Pancreas (tissue), 10 donors: Measurements from ENCODE around the gene FAM76A. TPM values are rescaled to one million over a fixed set of nuclear protein-coding genes. Genes with fewer than 3 reads are reported as not detected.
"Not testable (repeated sequence)": the region's sequence is repeated elsewhere in the genome, so short reads cannot be mapped to it uniquely, and the experiment has no call there.

Source experiments
- ATAC-seq, 4 donors: fragments of 200-7000 bp; cut with Tn5 transposase; one replicate each; pipeline versions ENCODE4 v1.8.0 to v1.9.1; 2020; ENCODE audit warnings: mild to moderate bottlenecking in 4 of 4, moderate library complexity in 4 of 4
- DNase-seq, 6 donors: peaks; one replicate each; pipeline ENCODE4 v3.0.0-alpha.2; 2020
- FAIRE-seq: peaks from 2 replicates; lab custom pipeline; 2012; peaks lifted over from hg19 to GRCh38; lab: Jason Lieb, UNC
- H3K27ac ChIP-seq, 4 donors: fragments of 200-600 bp; sonication (generic); 1 replicate in 3 of 4; 2 replicates in 1 of 4; pipeline versions ENCODE4 v1.5.0 to v1.8.0; 2020
- H3K27me3 ChIP-seq, 4 donors: fragments of 200-600 bp; one replicate each; pipeline ENCODE4 v1.8.0; 2021
- H3K36me3 ChIP-seq, 3 donors: fragments of 200-600 bp; sonication (generic) in 1 of 3; one replicate each; pipeline versions ENCODE4 v1.5.0 to v1.8.0; 2020 to 2021
- H3K4me1 ChIP-seq, 3 donors: fragments of 200-600 bp; one replicate each; pipeline ENCODE4 v1.8.0; 2021
- H3K4me3 ChIP-seq, 4 donors: fragments of 200-600 bp; sonication (generic) in 2 of 4; one replicate each; pipeline versions ENCODE4 v1.5.0 to v1.8.0; 2020 to 2021
- H3K9me3 ChIP-seq, 4 donors: fragments of 200-600 bp; one replicate each; pipeline ENCODE4 v1.8.0; 2021
- CTCF ChIP-seq, 4 donors: fragments of 200-600 bp; sonication (generic) in 3 of 4; IDR thresholded peaks; one replicate each; pipeline versions ENCODE4 v1.5.0 to v1.8.0; 2021; ENCODE audit warnings: antibody characterized with exemption in 4 of 4
- WGBS, 2 donors: extraction: QIAGEN DNeasy Blood & Tissue Kit; methylation state at CpG; one replicate each; pipeline ENCODE4 v1.1.7; 2013; 5-methylcytosine and 5-hydroxymethylcytosine counted together
- intact Hi-C, 3 donors: fragments of 100-400 bp; cut with DNase I; formaldehyde crosslinking; loops; one replicate each; pipeline versions ENCODE4 v1.11.1 to v1.14.2; 2022
- polyA plus RNA-seq, 2 donors: library from polyadenylated mRNA; stranded (reverse); fragments of 200-250 nt; gene quantifications; one replicate each; pipeline ENCODE4 v1.2.3, GENCODE V29; 2013
- total RNA-seq, 6 donors: library from RNA; stranded (reverse); fragmentation: NEBNext Ultra II Directional in 4 of 6; extraction: Animal tissue kit (Norgen Biotek cat#: 25700) in 4 of 6; gene quantifications; one replicate each; pipeline versions ENCODE4 v1.2.1 to v1.2.4, GENCODE V29; 2021 to 2023
- donor health status: healthy with polysubstance abuse.
- donor health status: DM: no; HTN: no; CAD: no; lungs with moderate emphysema.
- donor health status: DM: no; HTN: no; CAD: no.
- donor health status: control.
- donor health status: control.
- donor health status: Bipolar disorder and iron deficiency.
- donor health status: DM: yes; HTN: yes; CAD: no.
- donor health status: DM: no; HTN: no; CAD: no.
- donor health status: DM: no; HTN: no; CAD: no.
- donor health status: DM: yes; HTN: yes; CAD: no.

FAM76A gene
- total and polyA plus RNA-seq, 8 donors, result 4.3 to 8.7 (median 6.3) TPM

GRCh38 chr1:27782950-27783349, 57.2 kb downstream of the FAM76A start:
- H3K4me1 ChIP-seq, result peaks cover 7 to 17% (median 12%) of the 10 kb centered on the region in 3 donors
- intact Hi-C loops, result no loop called here
- DNase-seq, result no peak

GRCh38 chr1:27784700-27785099, 58.9 kb downstream of the FAM76A start:
- WGBS, 2 donors, result 94 to 96% methylated on average over 1 of the region's 1 CpG
- no peaks in the 10 kb centered on the region for H3K27me3 ChIP-seq
- H3K36me3 ChIP-seq, result no peaks in the 10 kb centered on the region
- TF ChIP-seq CTCF (IDR thresholded peaks at IDR 0.05), result no peak
- H3K4me1 ChIP-seq, result peaks cover 7 to 31% (median 12%) of the 10 kb centered on the region in 3 donors
- no peak overlapping the region for H3K27ac ChIP-seq
- ATAC-seq, result no peak
- H3K4me3 ChIP-seq, result no peak overlapping the region
- DNase-seq, result no peak
- intact Hi-C loops, result no loop called here
- FAIRE-seq, result no peak
- no peaks in the 10 kb centered on the region for H3K9me3 ChIP-seq

More at GRCh38 chr1:27782950-27783349, 57.2 kb downstream of the FAM76A start:
- WGBS, 2 donors, result 92 to 96% methylated on average over 3 of the region's 3 CpGs
- FAIRE-seq (no peak), ATAC-seq (no peak)
- no peak overlapping the region for H3K27ac ChIP-seq
- H3K36me3 ChIP-seq, result no peaks in the 10 kb centered on the region
- H3K9me3 ChIP-seq, result no peaks in the 10 kb centered on the region
- no peak for TF ChIP-seq CTCF (IDR thresholded peaks at IDR 0.05)
- no peak overlapping the region for H3K4me3 ChIP-seq
- no peaks in the 10 kb centered on the region for H3K27me3 ChIP-seq

- Histone ChIP-seq H3K4me3 (no peak overlapping the region), H3K4me1 (peaks cover 7 to 31% (median 12%) of the 10 kb centered on the region in 3 donors), H3K9me3 (no peaks in the 10 kb centered on the region), H3K27ac (peak overlapping the region in 3 of 4 donors; percentile 20 to 55 (median 36)), H3K27me3 (no peaks in the 10 kb centered on the region), H3K36me3 (peaks cover 0 to 7% (median 0%) of the 10 kb centered on the region in 3 donors)
- FAIRE-seq (no peak), DNase-seq (peak in 1 of 6 donors; percentile 13), ATAC-seq (peak; percentile 75 to 92 (median 82))
- intact Hi-C loops, result no loop called here
- no peak for TF ChIP-seq CTCF (IDR thresholded peaks at IDR 0.05)
These were observed 60.2 kb downstream of the FAM76A start for GRCh38 chr1:27785781-27786455.

GRCh38 chr1:27787895-27788294, 62.1 kb downstream of the FAM76A start:
- ATAC-seq (no peak), DNase-seq (no peak), FAIRE-seq (no peak)
- Histone ChIP-seq H3K9me3 (no peaks in the 10 kb centered on the region), H3K27me3 (no peaks in the 10 kb centered on the region), H3K27ac (no peak overlapping the region), H3K4me1 (peaks cover 7 to 31% (median 12%) of the 10 kb centered on the region in 3 donors), H3K4me3 (no peak overlapping the region), H3K36me3 (peaks cover 0 to 7% (median 0%) of the 10 kb centered on the region in 3 donors)
- no peak for TF ChIP-seq CTCF (IDR thresholded peaks at IDR 0.05)
- intact Hi-C loops, result no loop called here

GRCh38 chr1:27789540-27790041, 63.8 kb downstream of the FAM76A start:
- Histone ChIP-seq H3K9me3 (no peaks in the 10 kb centered on the region), H3K27me3 (no peaks in the 10 kb centered on the region), H3K4me1 (peaks cover 7 to 31% (median 12%) of the 10 kb centered on the region in 3 donors), H3K4me3 (no peak overlapping the region), H3K36me3 (peaks cover 0 to 23% (median 0%) of the 10 kb centered on the region in 3 donors), H3K27ac (peak overlapping the region in 2 of 4 donors; percentile 3 to 51)
- intact Hi-C loops, result no loop called here
- DNase-seq, result no peak
- peak in 3 of 4 donors; percentile 39 to 62 (median 58) for ATAC-seq
- TF ChIP-seq CTCF (IDR thresholded peaks at IDR 0.05), result no peak
- FAIRE-seq, result no peak
- 59 to 63% methylated on average over 4 of the region's 4 CpGs for WGBS, 2 donors

- Histone ChIP-seq H3K27ac (peak overlapping the region in 1 of 4 donors; percentile 51), H3K4me1 (peaks cover 7 to 29% (median 12%) of the 10 kb centered on the region in 3 donors), H3K36me3 (peaks cover 0 to 26% (median 0%) of the 10 kb centered on the region in 3 donors)
- DNase-seq, H3K27me3 ChIP-seq, H3K9me3 ChIP-seq, ATAC-seq, intact Hi-C loops, FAIRE-seq, H3K4me3 ChIP-seq: not testable (repeated sequence)
- WGBS, 2 donors, result 94 to 99% methylated on average over 3 of the region's 3 CpGs
These were observed 64.5 kb downstream of the FAM76A start for GRCh38 chr1:27790270-27790669.
